Activated CD4-positive, alpha-beta T cell treated with anti-CD3 and anti-CD28 coated beads, Interleukin-2, Interleukin-6, amounts not matched to agents 100 ng/mL and 50 ng/mL, durations not matched to agents 16 hours and 8 hours (primary cell): ENCODE data around the gene FAM228B.
"Not testable (repeated sequence)": the region's sequence is repeated elsewhere in the genome, so short reads cannot be mapped to it uniquely, and the experiment has no call there.

ENCODE experiments used
- DNase-seq: peaks from one replicate; pipeline ENCODE4 v3.0.0-alpha.2; 2020

Gene FAM228B

GRCh38 chr2:24162494-24162893 is 39.2 kb downstream of the FAM228B start:
- DNase-seq = no peak

GRCh38 chr2:24163186-24163585 is 39.9 kb downstream of the FAM228B start:
- DNase-seq = no peak

- DNase-seq = no peak
Measured at GRCh38 chr2:24163601-24164000, 40.3 kb downstream of the FAM228B start.

GRCh38 chr2:24164416-24164973 is 41.2 kb downstream of the FAM228B start:
- peak; percentile 46 for DNase-seq

- no peak for DNase-seq
Measured at GRCh38 chr2:24169023-24169422, 45.8 kb downstream of the FAM228B start.

GRCh38 chr2:24174851-24175277 is 51.6 kb downstream of the FAM228B start, which contains the start of gene FAM228A:
Gene FAM228A, plus strand, starts transcription at chr2:24175053. Its CDS starts 428 bp downstream, at chr2:24175481.
- no peak for DNase-seq

- DNase-seq = no peak
Measured at GRCh38 chr2:24175631-24176187, 52.4 kb downstream of the FAM228B start.

- DNase-seq = no peak
Measured at GRCh38 chr2:24176326-24176725, 53.1 kb downstream of the FAM228B start.

GRCh38 chr2:24179683-24180082 is 56.4 kb downstream of the FAM228B start:
- no peak for DNase-seq

GRCh38 chr2:24181849-24182248 is 58.6 kb downstream of the FAM228B start:
- DNase-seq = no peak

- DNase-seq = no peak
Measured at GRCh38 chr2:24182507-24182906, 59.2 kb downstream of the FAM228B start.

- DNase-seq = no peak
Measured at GRCh38 chr2:24183366-24184069, 60.2 kb downstream of the FAM228B start.

GRCh38 chr2:24189551-24189950 is 66.3 kb downstream of the FAM228B start:
- no peak for DNase-seq

GRCh38 chr2:24190503-24190902 is 67.2 kb downstream of the FAM228B start:
- DNase-seq = no peak

GRCh38 chr2:24191156-24191555 is 67.9 kb downstream of the FAM228B start:
- no peak for DNase-seq

- DNase-seq = no peak
Measured at GRCh38 chr2:24191848-24192247, 68.6 kb downstream of the FAM228B start.

GRCh38 chr2:24197213-24197612 is 73.9 kb downstream of the FAM228B start:
- DNase-seq = not testable (repeated sequence)

GRCh38 chr2:24199968-24200590 is 76.8 kb downstream of the FAM228B start:
- DNase-seq = no peak

- no peak for DNase-seq
Measured at GRCh38 chr2:24200799-24201198, 77.5 kb downstream of the FAM228B start.

- no peak for DNase-seq
Measured at GRCh38 chr2:24203029-24203786, 79.9 kb downstream of the FAM228B start.

- no peak for DNase-seq
Measured at GRCh38 chr2:24203787-24204150, 80.5 kb downstream of the FAM228B start.

GRCh38 chr2:24204505-24204904 is 81.2 kb downstream of the FAM228B start:
- no peak for DNase-seq

- no peak for DNase-seq
Measured at GRCh38 chr2:24205131-24205530, 81.9 kb downstream of the FAM228B start.
